Measurements from ENCODE around the gene DNAH11. TPM values are rescaled to one million over a fixed set of nuclear protein-coding genes. Genes with fewer than 3 reads are reported as not detected.

DNAH11 gene
- 0.02 to 0.26 TPM (median 0.10 TPM) in 5 replicates for total RNA-seq (2022; extraction: Qiagen RNA extraction; ENCODE audit: low read depth)

DNA sequence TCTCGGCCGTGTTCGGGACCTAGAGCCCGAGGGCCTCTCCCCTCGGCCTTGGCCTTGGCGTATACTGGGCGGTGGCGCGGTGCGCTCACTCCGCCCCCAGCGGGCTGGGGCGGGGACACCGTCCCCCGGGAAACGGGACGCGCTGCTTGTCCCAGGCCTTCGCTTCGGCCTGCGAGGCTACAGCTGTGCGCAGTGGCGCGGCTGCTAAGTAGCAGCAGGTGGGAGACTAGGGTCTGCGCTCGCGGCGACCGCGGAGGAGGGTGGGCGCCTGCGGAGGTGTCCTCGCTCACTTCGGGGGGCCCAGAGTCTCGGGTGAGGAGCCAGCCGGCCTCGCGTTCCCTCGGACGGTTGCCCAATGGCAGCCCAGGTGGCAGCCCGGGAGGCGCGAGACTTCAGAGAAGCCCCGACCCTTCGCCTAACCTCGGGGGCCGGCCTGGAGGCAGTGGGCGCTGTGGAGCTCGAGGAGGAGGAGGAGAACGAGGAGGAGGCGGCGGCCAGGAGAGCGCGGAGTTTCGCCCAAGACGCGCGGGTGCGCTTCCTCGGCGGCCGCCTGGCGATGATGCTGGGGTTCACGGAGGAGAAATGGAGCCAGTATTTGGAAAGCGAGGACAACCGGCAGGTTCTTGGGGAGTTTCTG, at the start of gene DNAH11:
DNAH11 (plus strand) TSS at position 149 of the 637 bp plus-strand sequence; CDS start at position 356, 207 bp downstream.

GRCh38 chr7:21945454-21946221, 402.8 kb downstream of the DNAH11 start, which contains the start of gene CDCA7L:
CDCA7L (minus strand) TSS chr7:21945899; CDS start chr7:21945804, 95 bp downstream.

Other genes starting within 250 kb of the DNAH11 start
- 0.90 to 2.1 TPM (median 1.6 TPM) in 5 replicates for gene SP4, start 115.0 kb upstream of the DNAH11 start, total RNA-seq (2022; extraction: Qiagen RNA extraction; ENCODE audit: low read depth)

Data from A549 treated with DMSO at 1 μM for 4 hours (cell line).